ENCODE results near the gene HLF. TPM values are rescaled to one million over a fixed set of nuclear protein-coding genes. Genes with fewer than 3 reads are reported as not detected.

Gene HLF
- total and polyA plus RNA-seq, 10 of the 15 experiments (the other 5 are each of a cell fraction or from before 2014, with no cell fraction given): 0.01 to 0.33 (median 0.20) TPM; not detected in 3

DNA sequence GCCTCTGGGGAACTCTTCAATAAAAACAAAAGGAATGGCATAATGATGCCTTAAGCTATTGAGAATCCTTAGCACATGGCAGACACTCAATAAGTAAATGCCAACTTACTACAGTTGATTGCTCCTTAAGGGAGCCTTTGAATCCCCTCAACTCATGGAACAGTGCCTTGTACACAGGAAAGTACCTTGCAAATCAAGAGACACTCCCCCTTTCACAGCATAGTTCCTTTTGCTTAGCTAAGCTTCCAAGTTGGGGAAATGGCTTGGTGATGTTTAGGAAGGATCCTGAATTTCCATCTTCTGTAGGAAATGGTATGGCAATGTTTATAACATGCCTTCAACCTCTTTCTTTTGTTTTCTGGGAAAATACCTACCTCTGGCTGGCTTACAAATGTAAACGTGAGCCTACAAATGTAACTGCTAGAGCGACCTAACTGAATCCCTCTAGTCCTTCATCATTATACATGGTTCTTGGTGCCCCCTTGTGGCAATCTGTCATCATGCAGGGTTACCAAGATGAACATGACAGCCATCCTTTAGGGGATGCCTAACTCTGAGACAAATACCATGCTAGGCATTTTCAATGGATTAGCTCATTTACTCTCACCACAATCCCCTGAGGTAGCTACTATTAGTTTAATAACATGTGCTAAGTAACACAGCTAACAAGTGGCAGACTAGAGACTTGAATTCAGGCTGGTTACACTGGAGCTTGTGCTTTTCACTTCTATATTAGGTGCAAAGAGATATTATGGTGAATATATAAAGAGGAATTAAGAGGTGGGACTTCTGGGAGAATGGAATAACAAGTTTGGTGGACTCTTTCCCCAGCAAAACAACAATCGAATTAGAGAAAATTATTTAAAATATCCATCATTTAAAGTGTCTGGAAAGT, 91.9 kb downstream of the HLF start (continued):
- TF ChIP-seq, protein P1, sequence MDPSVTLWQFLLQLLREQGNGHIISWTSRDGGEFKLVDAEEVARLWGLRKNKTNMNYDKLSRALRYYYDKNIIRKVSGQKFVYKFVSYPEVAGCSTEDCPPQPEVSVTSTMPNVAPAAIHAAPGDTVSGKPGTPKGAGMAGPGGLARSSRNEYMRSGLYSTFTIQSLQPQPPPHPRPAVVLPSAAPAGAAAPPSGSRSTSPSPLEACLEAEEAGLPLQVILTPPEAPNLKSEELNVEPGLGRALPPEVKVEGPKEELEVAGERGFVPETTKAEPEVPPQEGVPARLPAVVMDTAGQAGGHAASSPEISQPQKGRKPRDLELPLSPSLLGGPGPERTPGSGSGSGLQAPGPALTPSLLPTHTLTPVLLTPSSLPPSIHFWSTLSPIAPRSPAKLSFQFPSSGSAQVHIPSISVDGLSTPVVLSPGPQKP (IDR thresholded peaks at IDR 0.05; ENCODE audit: low read depth, low read length): no peak
- TF ChIP-seq, protein P2, sequence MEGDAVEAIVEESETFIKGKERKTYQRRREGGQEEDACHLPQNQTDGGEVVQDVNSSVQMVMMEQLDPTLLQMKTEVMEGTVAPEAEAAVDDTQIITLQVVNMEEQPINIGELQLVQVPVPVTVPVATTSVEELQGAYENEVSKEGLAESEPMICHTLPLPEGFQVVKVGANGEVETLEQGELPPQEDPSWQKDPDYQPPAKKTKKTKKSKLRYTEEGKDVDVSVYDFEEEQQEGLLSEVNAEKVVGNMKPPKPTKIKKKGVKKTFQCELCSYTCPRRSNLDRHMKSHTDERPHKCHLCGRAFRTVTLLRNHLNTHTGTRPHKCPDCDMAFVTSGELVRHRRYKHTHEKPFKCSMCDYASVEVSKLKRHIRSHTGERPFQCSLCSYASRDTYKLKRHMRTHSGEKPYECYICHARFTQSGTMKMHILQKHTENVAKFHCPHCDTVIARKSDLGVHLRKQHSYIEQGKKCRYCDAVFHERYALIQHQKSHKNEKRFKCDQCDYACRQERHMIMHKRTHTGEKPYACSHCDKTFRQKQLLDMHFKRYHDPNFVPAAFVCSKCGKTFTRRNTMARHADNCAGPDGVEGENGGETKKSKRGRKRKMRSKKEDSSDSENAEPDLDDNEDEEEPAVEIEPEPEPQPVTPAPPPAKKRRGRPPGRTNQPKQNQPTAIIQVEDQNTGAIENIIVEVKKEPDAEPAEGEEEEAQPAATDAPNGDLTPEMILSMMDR (IDR thresholded peaks at IDR 0.05 in 2 of 3, conservative IDR thresholded peaks at IDR 0.05 in 1 of 3; ENCODE audit: control insufficient read depth in 2 of 3, extremely low read depth in 1 of 3, insufficient read depth in 1 of 3, low read depth in 3 of 3, low read length in 3 of 3): peak; percentile 74 to 87 (median 84)
- peak; percentile 70; the same call in 1 of the 2 replicates for TF ChIP-seq SMC3 (IDR thresholded peaks at IDR 0.05; ENCODE audit: borderline replicate concordance, low read length)

DNA sequence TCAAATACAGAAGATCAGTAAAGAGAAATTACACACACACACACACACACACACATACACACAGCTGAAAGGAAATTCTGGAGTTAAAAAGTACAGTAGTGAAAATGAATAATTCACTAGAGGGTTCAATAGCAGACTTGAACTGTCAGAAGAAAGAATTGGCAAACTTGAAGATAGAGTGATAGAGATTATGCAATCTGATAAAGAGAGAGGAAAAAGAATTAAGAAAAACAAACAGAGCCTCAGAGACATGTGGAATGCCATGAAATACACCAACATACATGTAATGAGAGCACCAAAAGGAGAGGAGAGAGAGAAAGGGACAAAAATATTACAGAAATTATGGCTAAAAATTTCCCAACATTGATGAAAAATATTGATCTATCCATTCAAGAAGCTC, 96.2 kb downstream of the HLF start:
- FAIRE-seq: no peak
- H3K79me2 ChIP-seq (ENCODE audit: control insufficient read depth, insufficient read depth, low read length): no peaks in the 10 kb centered on the region

More for the DNA sequence above, 96.2 kb downstream of the HLF start:
- peaks cover 2% of the 10 kb centered on the region; the same call in 2 of the 3 replicates for H3K9me3 ChIP-seq (replicated peaks; ENCODE audit: control insufficient read depth, insufficient read depth, low read length)
- intact Hi-C loops (cut with micrococcal nuclease; ENCODE audit: unreplicated experiment): no loop called here
- no peak for DNase-seq (ENCODE audit: low read depth, low spot score)
- H3K4me1 ChIP-seq (ENCODE audit: control insufficient read depth, insufficient read depth, low read length): no peaks in the 10 kb centered on the region
- in situ Hi-C loops (cut with MboI): no loop called here
- no peak overlapping the region for H3K4me2 ChIP-seq (ENCODE audit: control insufficient read depth, insufficient read depth)
- no peak overlapping the region for H2AFZ ChIP-seq (ENCODE audit: control insufficient read depth, low read depth, low read length)
- RAD21 ChIA-PET (ENCODE audit: unreplicated experiment): interaction anchor here (1.6 kb wide), 1 partner anchor 56 kb away, joined by 4 read pairs; no protein-coding TSS in a partner anchor
- TF ChIP-seq RCOR1 (conservative IDR thresholded peaks at IDR 0.05; ENCODE audit: low read depth, low read length): no peak
- POLR2A ChIA-PET: no interaction called here
- H3K9ac ChIP-seq (ENCODE audit: control insufficient read depth, insufficient read depth, low read length): no peak overlapping the region
- H3K4me3 ChIP-seq: no peak overlapping the region
- SMC1A ChIA-PET (ENCODE audit: uncharacterized antibody, unreplicated experiment): interaction anchor here (1.1 to 10.5 kb wide), 4 partner anchors 9 to 370 kb away, joined by 3 to 109 read pairs (median 4); partner anchors contain the start of gene SMIM36
- CTCF ChIA-PET: interaction anchor here (0.7 to 8.5 kb wide), 4 partner anchors 9 to 367 kb away, joined by 3 to 111 read pairs (median 10); partner anchors contain the start of gene SMIM36
- H3K36me3 ChIP-seq (ENCODE audit: control insufficient read depth in 2 of 2, insufficient read depth in 2 of 2, low read length in 1 of 2): no peaks in the 10 kb centered on the region
- H3K27ac ChIP-seq (ENCODE audit: control insufficient read depth, insufficient read depth): no peak overlapping the region
- no peaks in the 10 kb centered on the region; a peak in 1 of 4 replicates for H3K27me3 ChIP-seq (replicated peaks in 1 of 2; ENCODE audit: control insufficient read depth in 2 of 2, insufficient read depth in 2 of 2, low read length in 1 of 2)
- no TSS peak for BruUV-seq (replicated peaks)
- no peak for ATAC-seq
- H4K20me1 ChIP-seq (ENCODE audit: control insufficient read depth, insufficient read depth): no peaks in the 10 kb centered on the region

Measured in GM12878 (cell line).